Mucosa of stomach (tissue), 1 donor: Measurements from ENCODE around the gene CDH19.

ENCODE experiments used
- H3K27me3 ChIP-seq: one replicate; pipeline ENCODE4 v1.7.0; 2013; ENCODE audit warnings: mild to moderate bottlenecking, low read length; ENCODE audit not compliant: control insufficient read depth, insufficient read depth
- H3K36me3 ChIP-seq: one replicate; pipeline ENCODE4 v1.7.0; 2013; ENCODE audit warnings: low read length; ENCODE audit not compliant: control insufficient read depth, insufficient read depth
- H3K4me1 ChIP-seq: one replicate; pipeline ENCODE4 v1.7.0; 2013; ENCODE audit warnings: mild to moderate bottlenecking, low read length; ENCODE audit not compliant: control insufficient read depth, insufficient read depth
- H3K4me3 ChIP-seq: one replicate; pipeline ENCODE4 v1.7.0; 2013; ENCODE audit warnings: low read length
- H3K9ac ChIP-seq: one replicate; pipeline ENCODE4 v1.7.0; 2013; ENCODE audit warnings: mild to moderate bottlenecking, low read length, moderate library complexity
- H3K9me3 ChIP-seq: one replicate; pipeline ENCODE4 v1.7.0; 2013; ENCODE audit warnings: mild to moderate bottlenecking, low read length, moderate library complexity; ENCODE audit not compliant: control insufficient read depth
- donor health status: Pancreatic carcinoma.

CDH19 gene

GRCh38 chr18:66621816-66622576 is 18.1 kb upstream of the CDH19 start:
- Histone ChIP-seq H3K9ac (no peak overlapping the region), H3K27me3 (no peaks in the 10 kb centered on the region), H3K4me3 (no peak overlapping the region), H3K36me3 (no peaks in the 10 kb centered on the region), H3K4me1 (no peaks in the 10 kb centered on the region), H3K9me3 (no peaks in the 10 kb centered on the region)

DNA sequence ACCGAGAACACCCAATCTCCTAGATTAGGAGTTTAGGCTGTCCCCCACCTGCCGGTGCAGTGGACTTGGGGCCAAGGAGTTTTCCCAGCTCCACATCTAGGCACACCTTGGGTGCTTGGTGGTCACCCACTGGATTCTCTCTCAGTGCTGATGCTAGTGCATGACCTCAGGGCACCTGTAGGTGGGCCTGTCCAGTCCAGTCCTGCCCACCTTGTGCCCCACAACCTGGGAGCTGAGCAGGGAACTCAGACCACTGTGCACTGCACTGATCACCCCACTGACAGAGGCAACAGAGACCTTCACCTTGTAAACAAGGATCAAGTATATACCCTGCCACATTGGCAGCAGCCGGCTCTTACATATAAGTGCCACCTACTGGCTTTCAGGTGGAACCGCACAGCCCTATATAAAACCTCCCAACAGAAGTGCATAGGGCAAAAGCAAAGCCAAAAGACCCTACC is 12.7 kb upstream of the CDH19 start:
- Histone ChIP-seq H3K4me3 (no peak overlapping the region), H3K9me3 (no peaks in the 10 kb centered on the region), H3K4me1 (no peaks in the 10 kb centered on the region), H3K9ac (no peak overlapping the region), H3K27me3 (no peaks in the 10 kb centered on the region), H3K36me3 (no peaks in the 10 kb centered on the region)

DNA sequence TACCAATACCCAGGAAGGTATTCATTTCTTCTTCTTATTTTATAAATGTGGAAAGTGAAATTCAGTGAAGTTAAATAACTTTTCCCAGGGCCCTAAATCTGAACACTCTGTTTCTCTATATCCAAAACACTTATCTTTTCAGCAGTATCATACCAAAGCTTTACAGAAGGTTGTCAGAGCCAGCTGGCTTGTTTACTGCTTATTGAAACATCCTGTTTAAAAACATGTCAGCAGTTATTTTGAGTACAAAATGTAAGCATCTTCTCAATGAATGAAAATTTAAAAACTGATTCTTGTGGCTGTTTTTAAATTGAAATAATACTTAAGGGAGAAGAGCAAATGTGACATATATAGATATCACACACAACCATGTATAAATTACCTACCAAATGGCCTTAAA is 11.3 kb upstream of the CDH19 start:
- no peaks in the 10 kb centered on the region for H3K9me3 ChIP-seq
- H3K36me3 ChIP-seq = no peaks in the 10 kb centered on the region
- H3K4me3 ChIP-seq = no peak overlapping the region
- no peaks in the 10 kb centered on the region for H3K27me3 ChIP-seq
- no peaks in the 10 kb centered on the region for H3K4me1 ChIP-seq
- H3K9ac ChIP-seq = no peak overlapping the region

GRCh38 chr18:66607632-66608031 is 3.7 kb upstream of the CDH19 start:
- Histone ChIP-seq H3K4me1 (no peaks in the 10 kb centered on the region), H3K36me3 (no peaks in the 10 kb centered on the region), H3K4me3 (no peak overlapping the region), H3K27me3 (no peaks in the 10 kb centered on the region), H3K9me3 (no peaks in the 10 kb centered on the region), H3K9ac (no peak overlapping the region)

- no peak overlapping the region for H3K9ac ChIP-seq
These were observed 2.2 kb downstream of the CDH19 start for GRCh38 chr18:66601649-66602048.

DNA sequence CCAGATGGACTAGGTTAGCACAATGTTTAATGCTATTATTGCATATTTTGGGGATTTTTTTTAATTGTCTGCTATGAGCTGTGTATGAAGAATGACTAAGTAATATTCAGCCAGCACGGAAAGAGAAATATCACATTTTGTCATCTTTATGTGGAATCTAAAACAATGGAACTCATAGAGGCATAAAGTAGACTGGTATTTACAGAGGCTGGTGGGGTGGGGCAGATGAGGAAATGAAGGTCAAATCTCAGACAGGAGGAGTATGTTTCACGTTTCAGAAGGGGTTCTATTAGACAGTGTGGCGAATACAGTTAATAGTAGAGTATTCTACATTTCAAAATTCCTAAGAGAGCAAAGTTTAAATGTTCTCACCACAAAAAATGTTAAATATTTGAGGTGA is 4.7 kb downstream of the CDH19 start:
- Histone ChIP-seq H3K36me3 (no peaks in the 10 kb centered on the region), H3K27me3 (no peaks in the 10 kb centered on the region), H3K4me3 (no peak overlapping the region), H3K9me3 (no peaks in the 10 kb centered on the region), H3K9ac (no peak overlapping the region), H3K4me1 (no peaks in the 10 kb centered on the region)

More at GRCh38 chr18:66601649-66602048, 2.2 kb downstream of the CDH19 start:
- H3K4me3 ChIP-seq = no peak overlapping the region
- no peaks in the 10 kb centered on the region for H3K27me3 ChIP-seq
- no peaks in the 10 kb centered on the region for H3K9me3 ChIP-seq
- no peaks in the 10 kb centered on the region for H3K4me1 ChIP-seq
- no peaks in the 10 kb centered on the region for H3K36me3 ChIP-seq

GRCh38 chr18:66587430-66587829 is 16.5 kb downstream of the CDH19 start:
- Histone ChIP-seq H3K4me1 (no peaks in the 10 kb centered on the region), H3K9me3 (no peaks in the 10 kb centered on the region), H3K27me3 (no peaks in the 10 kb centered on the region), H3K9ac (no peak overlapping the region), H3K4me3 (no peak overlapping the region), H3K36me3 (no peaks in the 10 kb centered on the region)

DNA sequence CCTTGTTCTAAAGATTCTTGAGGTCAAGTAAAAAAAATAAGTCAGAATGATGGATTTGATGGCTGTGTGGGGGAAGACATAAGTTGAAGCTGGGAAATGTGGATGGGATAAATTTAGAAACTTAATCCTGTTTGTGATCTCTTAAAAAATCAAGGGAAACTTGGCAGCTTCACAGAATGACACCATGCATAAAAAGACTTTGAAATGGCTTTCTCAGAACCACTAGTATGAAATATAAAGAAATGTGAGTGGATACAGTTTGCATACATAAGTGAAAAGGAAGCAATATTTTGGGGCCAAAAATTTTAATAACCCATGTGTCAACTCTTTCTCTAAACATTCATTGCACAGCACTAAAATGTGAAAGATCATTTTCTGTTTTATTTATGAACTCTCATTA is 21.7 kb downstream of the CDH19 start:
- H3K27me3 ChIP-seq = no peaks in the 10 kb centered on the region
- H3K4me3 ChIP-seq = no peak overlapping the region
- H3K4me1 ChIP-seq = no peaks in the 10 kb centered on the region
- H3K9me3 ChIP-seq = no peaks in the 10 kb centered on the region
- H3K9ac ChIP-seq = no peak overlapping the region
- no peaks in the 10 kb centered on the region for H3K36me3 ChIP-seq

- H3K36me3 ChIP-seq = no peaks in the 10 kb centered on the region
- no peaks in the 10 kb centered on the region for H3K4me1 ChIP-seq
- H3K27me3 ChIP-seq = no peaks in the 10 kb centered on the region
- no peaks in the 10 kb centered on the region for H3K9me3 ChIP-seq
- H3K9ac ChIP-seq = no peak overlapping the region
- H3K4me3 ChIP-seq = no peak overlapping the region
These were observed 28.6 kb downstream of the CDH19 start for GRCh38 chr18:66575263-66575662.

DNA sequence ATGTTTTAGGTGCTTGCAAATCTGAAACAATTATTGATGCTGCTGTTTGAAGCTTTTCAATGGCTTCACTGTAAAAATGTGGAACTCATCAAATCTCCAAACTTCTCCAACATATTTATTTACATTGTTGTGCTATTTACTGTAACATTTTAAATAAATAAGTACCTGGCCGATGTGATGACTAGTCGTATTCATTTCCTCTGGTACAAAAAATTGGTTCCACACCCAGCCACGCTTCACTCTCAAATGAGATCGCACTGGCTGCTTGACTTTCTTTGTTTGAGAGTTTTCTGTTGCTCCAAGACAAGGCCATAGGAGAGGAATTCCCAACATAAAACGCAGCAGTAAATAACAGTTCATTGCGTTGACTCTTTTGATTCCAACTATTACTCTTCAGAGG is 32.0 kb downstream of the CDH19 start:
- Histone ChIP-seq H3K9ac (no peak overlapping the region), H3K36me3 (no peaks in the 10 kb centered on the region), H3K4me3 (no peak overlapping the region), H3K4me1 (no peaks in the 10 kb centered on the region), H3K27me3 (no peaks in the 10 kb centered on the region), H3K9me3 (no peaks in the 10 kb centered on the region)

GRCh38 chr18:66566616-66567015 is 37.3 kb downstream of the CDH19 start:
- Histone ChIP-seq H3K4me3 (no peak overlapping the region), H3K9ac (no peak overlapping the region), H3K9me3 (no peaks in the 10 kb centered on the region), H3K36me3 (no peaks in the 10 kb centered on the region), H3K27me3 (no peaks in the 10 kb centered on the region), H3K4me1 (no peaks in the 10 kb centered on the region)

- Histone ChIP-seq H3K9me3 (no peaks in the 10 kb centered on the region), H3K4me1 (no peaks in the 10 kb centered on the region), H3K4me3 (no peak overlapping the region), H3K36me3 (no peaks in the 10 kb centered on the region), H3K9ac (no peak overlapping the region), H3K27me3 (no peaks in the 10 kb centered on the region)
These were observed 39.7 kb downstream of the CDH19 start for GRCh38 chr18:66564236-66564635.

GRCh38 chr18:66562279-66562678 is 41.6 kb downstream of the CDH19 start:
- Histone ChIP-seq H3K4me3 (no peak overlapping the region), H3K27me3 (no peaks in the 10 kb centered on the region), H3K9ac (no peak overlapping the region), H3K4me1 (no peaks in the 10 kb centered on the region), H3K36me3 (no peaks in the 10 kb centered on the region), H3K9me3 (no peaks in the 10 kb centered on the region)
